Measurements from ENCODE around the gene TFB2M.

The TFB2M gene

GRCh38 chr1:246602194-246602593 lies 36.1 kb upstream of the TFB2M start:
- no peak for DNase-seq (ENCODE audit: low spot score)
- in situ Hi-C loops (cut with MboI; ENCODE audit: low sequenced_read_pairs, unreplicated experiment) = no loop called here
- TF ChIP-seq, protein P1, sequence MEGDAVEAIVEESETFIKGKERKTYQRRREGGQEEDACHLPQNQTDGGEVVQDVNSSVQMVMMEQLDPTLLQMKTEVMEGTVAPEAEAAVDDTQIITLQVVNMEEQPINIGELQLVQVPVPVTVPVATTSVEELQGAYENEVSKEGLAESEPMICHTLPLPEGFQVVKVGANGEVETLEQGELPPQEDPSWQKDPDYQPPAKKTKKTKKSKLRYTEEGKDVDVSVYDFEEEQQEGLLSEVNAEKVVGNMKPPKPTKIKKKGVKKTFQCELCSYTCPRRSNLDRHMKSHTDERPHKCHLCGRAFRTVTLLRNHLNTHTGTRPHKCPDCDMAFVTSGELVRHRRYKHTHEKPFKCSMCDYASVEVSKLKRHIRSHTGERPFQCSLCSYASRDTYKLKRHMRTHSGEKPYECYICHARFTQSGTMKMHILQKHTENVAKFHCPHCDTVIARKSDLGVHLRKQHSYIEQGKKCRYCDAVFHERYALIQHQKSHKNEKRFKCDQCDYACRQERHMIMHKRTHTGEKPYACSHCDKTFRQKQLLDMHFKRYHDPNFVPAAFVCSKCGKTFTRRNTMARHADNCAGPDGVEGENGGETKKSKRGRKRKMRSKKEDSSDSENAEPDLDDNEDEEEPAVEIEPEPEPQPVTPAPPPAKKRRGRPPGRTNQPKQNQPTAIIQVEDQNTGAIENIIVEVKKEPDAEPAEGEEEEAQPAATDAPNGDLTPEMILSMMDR (IDR thresholded peaks at IDR 0.05; ENCODE audit: borderline replicate concordance, control extremely low read depth, extremely low read depth, insufficient read depth, missing control alignments) = no peak

DNA sequence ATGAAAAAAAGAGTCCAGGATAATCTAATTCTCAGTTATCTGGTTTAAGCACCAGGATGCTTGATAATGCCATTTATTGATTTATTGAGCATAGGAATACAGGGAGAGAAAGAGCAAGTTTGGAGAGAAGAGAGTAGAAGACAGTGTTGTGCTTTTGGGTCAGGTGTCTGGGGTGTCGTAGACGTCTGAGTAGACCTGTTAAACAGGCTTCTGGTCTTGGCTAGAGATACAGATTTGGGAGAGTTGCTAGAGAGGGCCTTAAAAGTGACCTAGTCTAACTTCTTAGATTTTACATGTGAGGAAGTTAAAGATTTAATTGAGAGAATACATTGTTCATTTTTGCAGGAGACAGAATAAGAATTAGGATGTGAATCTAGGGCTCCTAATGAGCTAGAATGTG lies 34.5 kb upstream of the TFB2M start:
- DNase-seq (ENCODE audit: low spot score) = no peak
- TF ChIP-seq, protein P1 (IDR thresholded peaks at IDR 0.05; ENCODE audit: borderline replicate concordance, control extremely low read depth, extremely low read depth, insufficient read depth, missing control alignments) = no peak
- in situ Hi-C loops (cut with MboI; ENCODE audit: low sequenced_read_pairs, unreplicated experiment) = no loop called here

- no peak for DNase-seq (ENCODE audit: low spot score)
- TF ChIP-seq, protein P1 (IDR thresholded peaks at IDR 0.05; ENCODE audit: borderline replicate concordance, control extremely low read depth, extremely low read depth, insufficient read depth, missing control alignments) = no peak
- in situ Hi-C loops (cut with MboI; ENCODE audit: low sequenced_read_pairs, unreplicated experiment) = no loop called here
Observed at GRCh38 chr1:246599315-246599714, 33.3 kb upstream of the TFB2M start.

GRCh38 chr1:246597971-246598370 lies 31.9 kb upstream of the TFB2M start:
- no peak for DNase-seq (ENCODE audit: low spot score)
- in situ Hi-C loops (cut with MboI; ENCODE audit: low sequenced_read_pairs, unreplicated experiment) = no loop called here
- TF ChIP-seq, protein P1 (IDR thresholded peaks at IDR 0.05; ENCODE audit: borderline replicate concordance, control extremely low read depth, extremely low read depth, insufficient read depth, missing control alignments) = no peak

DNA sequence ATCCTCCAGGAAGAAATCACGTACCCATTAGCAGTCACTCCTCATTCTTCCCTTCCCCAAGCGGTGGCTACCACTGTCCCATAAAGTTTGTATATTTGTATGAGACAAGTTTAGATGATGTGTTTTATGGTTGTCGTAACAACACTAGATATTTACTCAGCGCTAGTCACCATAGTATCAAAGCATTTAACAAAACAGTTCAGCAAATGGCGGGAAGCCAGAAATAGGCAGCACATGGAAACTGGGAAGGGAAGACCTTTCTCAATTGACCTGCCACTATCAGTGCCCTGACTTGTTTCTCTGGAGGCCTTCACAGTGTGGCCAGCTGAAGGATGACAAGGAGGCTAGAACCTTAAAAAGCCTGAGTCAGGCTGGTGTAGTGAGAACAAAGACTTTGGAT lies 31.3 kb upstream of the TFB2M start:
- DNase-seq (ENCODE audit: low spot score) = no peak
- TF ChIP-seq, protein P1 (IDR thresholded peaks at IDR 0.05; ENCODE audit: borderline replicate concordance, control extremely low read depth, extremely low read depth, insufficient read depth, missing control alignments) = no peak
- in situ Hi-C loops (cut with MboI; ENCODE audit: low sequenced_read_pairs, unreplicated experiment) = no loop called here

GRCh38 chr1:246595146-246595545 lies 29.1 kb upstream of the TFB2M start:
- no peak for DNase-seq (ENCODE audit: low spot score)
- in situ Hi-C loops (cut with MboI; ENCODE audit: low sequenced_read_pairs, unreplicated experiment) = no loop called here
- TF ChIP-seq, protein P1 (IDR thresholded peaks at IDR 0.05; ENCODE audit: borderline replicate concordance, control extremely low read depth, extremely low read depth, insufficient read depth, missing control alignments) = no peak

GRCh38 chr1:246592695-246593094 lies 26.6 kb upstream of the TFB2M start:
- in situ Hi-C loops (cut with MboI; ENCODE audit: low sequenced_read_pairs, unreplicated experiment) = no loop called here
- TF ChIP-seq, protein P1 (IDR thresholded peaks at IDR 0.05; ENCODE audit: borderline replicate concordance, control extremely low read depth, extremely low read depth, insufficient read depth, missing control alignments) = no peak
- DNase-seq (ENCODE audit: low spot score) = no peak
